Epithelial cell of proximal tubule (primary cell): ENCODE measurements around the gene MESP2. TPM values are rescaled to one million over a fixed set of nuclear protein-coding genes. Genes with fewer than 3 reads are reported as not detected.
"Not testable (repeated sequence)": the region's sequence is repeated elsewhere in the genome, so short reads cannot be mapped to it uniquely, and the experiment has no call there.

Experiments
- DNase-seq: peaks from one replicate; pipeline ENCODE4 v3.0.0-alpha.2; 2011; ENCODE audit warnings: low read depth
- H3K4me3 ChIP-seq: 2 replicates; pipeline ENCODE4 v1.5.1; 2011; ENCODE audit warnings: low read depth, mild to moderate bottlenecking, low read length
- CTCF ChIP-seq: conservative IDR thresholded peaks from 2 replicates; pipeline ENCODE4 v1.5.1; 2012; ENCODE audit warnings: low read depth, mild to moderate bottlenecking, low read length
- total RNA-seq: library from RNA; depleted of rRNA; stranded (reverse); fragments of >200 nt; gene quantifications from 2 replicates; pipeline ENCODE4 v1.2.3, GENCODE V29; 2015

MESP2 gene
- total RNA-seq, 1 donor from 2014 or later = 1.1 TPM

GRCh38 chr15:89777782-89778380 is 1.7 kb downstream of the MESP2 start:
- no peak for TF ChIP-seq CTCF
- no peak overlapping the region for H3K4me3 ChIP-seq
- no peak for DNase-seq

GRCh38 chr15:89778861-89779260 is 2.7 kb downstream of the MESP2 start:
- H3K4me3 ChIP-seq = no peak overlapping the region
- no peak for DNase-seq
- no peak for TF ChIP-seq CTCF

- no peak overlapping the region for H3K4me3 ChIP-seq
- DNase-seq = no peak
- no peak for TF ChIP-seq CTCF
Measured at GRCh38 chr15:89780601-89781000, 4.5 kb downstream of the MESP2 start.

GRCh38 chr15:89781055-89781454 is 4.9 kb downstream of the MESP2 start:
- TF ChIP-seq CTCF = no peak
- no peak for DNase-seq
- H3K4me3 ChIP-seq = no peak overlapping the region

- no peak for TF ChIP-seq CTCF
- H3K4me3 ChIP-seq = no peak overlapping the region
- peak; percentile 22 for DNase-seq
Measured at GRCh38 chr15:89781891-89782618, 5.9 kb downstream of the MESP2 start.

- not testable (repeated sequence) for DNase-seq, H3K4me3 ChIP-seq
Measured at GRCh38 chr15:89782619-89782950, 6.5 kb downstream of the MESP2 start.

- no peak for DNase-seq
- TF ChIP-seq CTCF = no peak
- no peak overlapping the region for H3K4me3 ChIP-seq
Measured at GRCh38 chr15:89783111-89783860, 7.2 kb downstream of the MESP2 start.
